GM18505 (cell line): ENCODE data around the gene ZNF654.

Experiments
- ATAC-seq: cut with Tn5 transposase; IDR thresholded peaks from one replicate; pipeline ENCODE4 v1.9.1; 2021; ENCODE audit not compliant: unreplicated experiment
- POLR2A ChIP-seq: IDR thresholded peaks from 4 replicates; pipeline ENCODE4 v1.6.1; 2011; ENCODE audit warnings: borderline replicate concordance; ENCODE audit not compliant: insufficient read depth, insufficient read length; ENCODE audit errors: extremely low read depth

ZNF654 gene

DNA sequence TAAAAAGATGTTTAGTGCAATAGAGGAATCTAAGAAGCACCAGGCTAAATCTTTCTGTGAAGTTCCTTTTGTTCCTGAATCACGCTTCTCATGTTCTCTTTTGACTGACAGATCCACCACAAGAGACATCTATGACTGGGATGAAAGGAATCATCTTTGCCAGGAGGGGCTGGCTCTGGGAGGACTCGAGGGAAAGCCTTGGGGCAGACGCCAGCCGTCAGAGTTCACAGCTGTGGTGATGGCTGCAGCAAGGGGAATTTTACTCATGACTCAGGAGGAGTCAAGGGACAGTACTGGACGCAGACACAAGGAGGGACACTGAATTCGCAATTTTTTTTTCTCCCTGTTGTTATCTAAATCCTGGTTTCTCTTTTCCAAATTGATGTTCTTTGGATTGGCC is 129.4 kb downstream of the ZNF654 start:
- TF ChIP-seq POLR2A: no peak
- no peak for ATAC-seq

DNA sequence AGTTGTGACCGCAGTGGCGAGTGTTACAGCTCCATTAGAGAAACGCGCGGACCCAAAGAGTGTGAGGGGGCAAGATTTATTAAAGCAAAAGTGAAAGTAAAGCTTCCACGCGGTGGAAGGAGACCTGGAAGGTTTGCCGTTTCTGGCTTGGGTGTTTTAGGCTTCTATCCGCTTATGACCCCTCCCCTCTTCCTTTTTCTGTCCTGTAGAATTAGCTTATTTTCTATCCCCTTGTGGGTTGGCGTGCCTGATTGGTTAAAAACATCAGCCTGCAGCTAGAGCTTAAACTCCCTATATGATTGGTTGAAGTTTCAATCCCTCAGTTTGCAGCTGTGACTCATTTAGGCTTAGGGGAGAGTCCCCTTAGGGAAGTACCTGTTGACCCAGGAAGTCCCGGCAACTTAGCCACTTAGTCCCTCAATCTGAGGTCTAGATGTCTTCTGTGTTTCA is 130.3 kb downstream of the ZNF654 start:
- peak; percentile 91 for ATAC-seq
- TF ChIP-seq POLR2A: no peak

DNA sequence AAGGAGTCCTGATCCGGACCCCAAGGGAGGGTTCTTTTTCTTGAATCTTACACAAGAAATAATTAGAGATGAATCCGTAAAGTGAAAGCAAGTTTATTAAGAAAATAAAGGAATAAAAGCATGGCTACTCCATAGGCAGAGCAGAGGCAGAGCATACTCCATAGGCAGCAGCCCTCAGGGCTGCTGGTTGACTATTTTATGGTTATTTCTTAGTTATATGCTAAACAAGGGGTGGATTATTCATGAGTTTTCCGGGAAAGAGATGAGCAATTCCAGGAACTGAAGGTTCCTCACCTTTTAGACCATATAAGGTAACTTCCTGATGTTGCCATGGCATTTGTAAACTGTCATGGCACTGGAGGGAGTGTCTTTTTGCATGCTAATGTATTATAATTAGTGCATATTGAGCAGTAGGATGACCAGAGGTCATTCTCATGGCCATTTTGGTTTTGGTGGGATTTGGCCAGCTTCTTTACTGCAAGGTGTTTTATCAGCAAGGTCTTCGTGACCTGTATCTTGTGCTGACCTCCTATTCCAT is 132.9 kb downstream of the ZNF654 start:
- no peak for TF ChIP-seq POLR2A
- no peak for ATAC-seq

DNA sequence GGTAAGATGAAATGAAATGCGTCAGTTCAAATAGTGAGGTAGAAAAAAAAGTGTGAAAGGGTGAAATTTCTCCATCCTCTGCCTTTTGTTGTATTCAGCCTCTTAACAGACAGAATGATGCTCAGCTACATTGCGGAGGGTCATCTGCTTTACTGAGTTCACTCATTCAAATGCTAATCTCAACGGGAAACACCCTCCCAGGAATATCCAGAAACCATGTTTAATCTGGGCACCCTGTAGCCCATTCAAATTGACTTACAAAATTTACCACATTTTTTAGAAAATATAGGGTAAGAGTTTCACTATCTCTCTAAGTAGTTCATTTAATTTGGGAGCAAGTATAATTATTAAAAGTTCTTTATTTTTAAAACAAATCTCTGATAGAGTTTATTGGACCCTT is 133.6 kb downstream of the ZNF654 start:
- ATAC-seq: no peak
- no peak for TF ChIP-seq POLR2A
